GM18502 (cell line): Measurements from ENCODE around the gene ID3.

Source experiments
- ATAC-seq: cut with Tn5 transposase; IDR thresholded peaks from one replicate; pipeline ENCODE4 v1.9.1; 2021; ENCODE audit warnings: mild to moderate bottlenecking; ENCODE audit not compliant: unreplicated experiment, poor library complexity

The ID3 gene, protein sequence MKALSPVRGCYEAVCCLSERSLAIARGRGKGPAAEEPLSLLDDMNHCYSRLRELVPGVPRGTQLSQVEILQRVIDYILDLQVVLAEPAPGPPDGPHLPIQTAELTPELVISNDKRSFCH

DNA sequence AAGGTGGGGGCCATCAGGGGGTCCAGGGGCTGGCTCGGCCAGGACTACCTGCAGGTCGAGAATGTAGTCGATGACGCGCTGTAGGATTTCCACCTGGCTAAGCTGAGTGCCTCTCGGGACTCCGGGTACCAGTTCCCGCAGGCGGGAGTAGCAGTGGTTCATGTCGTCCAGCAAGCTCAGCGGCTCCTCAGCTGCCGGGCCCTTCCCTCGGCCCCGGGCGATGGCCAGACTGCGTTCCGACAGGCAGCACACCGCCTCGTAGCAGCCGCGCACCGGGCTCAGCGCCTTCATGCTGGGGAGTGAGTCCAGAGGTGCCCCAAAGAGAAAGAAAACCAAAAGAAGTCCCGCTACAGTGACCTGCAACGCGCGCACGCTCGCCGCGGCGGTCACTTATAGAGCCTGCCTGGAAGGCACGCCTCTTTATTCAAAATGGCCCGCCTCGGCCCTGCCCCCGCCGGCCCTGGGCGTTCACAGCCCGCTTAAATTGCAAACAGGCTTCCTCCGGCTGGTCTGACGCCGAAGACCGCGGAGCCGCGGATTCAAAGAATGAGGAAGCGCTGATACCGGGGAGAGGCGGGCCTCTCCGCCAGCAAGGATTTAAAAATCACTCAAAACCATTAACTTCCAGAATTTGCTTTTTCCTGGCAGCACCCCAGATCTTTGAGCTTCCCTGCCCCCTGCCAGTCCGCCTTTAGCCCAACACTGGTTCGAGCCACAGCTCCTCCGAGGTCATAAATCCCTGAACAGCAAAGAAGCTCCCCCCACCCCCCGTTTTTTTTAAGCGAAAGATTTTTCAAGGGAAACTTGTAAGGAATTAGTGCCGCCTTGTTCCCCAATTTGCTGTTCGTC is at the start of gene ID3:
ID3 (minus strand) TSS at position 366 of the 849 bp plus-strand sequence; CDS start at position 291, 75 bp downstream.
- peak; percentile 62 for ATAC-seq

GRCh38 chr1:23607944-23608343 is 48.6 kb upstream of the ID3 start:
- no peak for ATAC-seq

DNA sequence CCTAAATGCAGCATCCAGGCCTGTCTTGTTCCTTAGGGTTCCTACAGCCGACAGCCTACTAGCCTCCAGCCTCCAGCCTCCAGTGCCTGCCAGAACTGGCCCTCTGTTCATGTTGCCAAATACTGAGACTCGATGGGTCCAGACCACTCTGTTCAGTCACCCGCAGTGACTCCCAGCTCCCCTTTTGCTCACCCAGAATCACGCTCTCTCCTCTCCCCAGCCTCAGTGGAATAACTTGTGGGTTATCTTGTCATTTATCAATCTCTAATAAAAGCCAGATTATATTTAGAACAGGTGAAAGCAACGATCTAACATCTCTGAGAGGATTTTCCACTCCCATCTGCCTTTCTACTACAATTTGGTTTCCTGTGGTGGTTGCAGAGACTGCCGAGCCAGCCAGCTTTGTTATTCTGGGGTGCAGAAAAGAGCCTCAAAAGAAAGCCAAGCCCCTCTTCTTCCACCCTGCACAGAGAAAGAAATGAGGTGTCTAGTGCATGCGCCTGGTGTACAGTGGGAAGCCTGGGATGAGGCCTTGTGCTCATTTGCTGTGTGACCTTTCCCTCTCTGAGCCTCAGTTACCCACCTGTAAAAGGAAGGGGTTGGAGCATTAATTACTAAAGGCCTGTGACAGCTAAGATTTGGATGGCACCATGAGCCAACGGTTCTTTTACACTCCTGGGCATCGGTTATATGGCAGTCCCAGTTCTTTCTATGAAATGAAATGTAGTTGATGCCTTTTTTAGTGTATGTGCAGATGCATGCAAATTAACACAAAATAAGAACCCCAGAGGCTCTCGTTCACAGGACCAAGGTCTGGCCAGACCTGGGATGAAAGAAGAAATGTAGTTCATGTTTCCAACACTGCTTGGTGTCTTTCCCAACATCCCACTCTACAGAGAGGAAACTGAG is 42.9 kb upstream of the ID3 start:
- no peak for ATAC-seq

- no peak for ATAC-seq
Observed at GRCh38 chr1:23601135-23601967, 42.0 kb upstream of the ID3 start.

GRCh38 chr1:23600283-23600682 is 41.0 kb upstream of the ID3 start:
- no peak for ATAC-seq

DNA sequence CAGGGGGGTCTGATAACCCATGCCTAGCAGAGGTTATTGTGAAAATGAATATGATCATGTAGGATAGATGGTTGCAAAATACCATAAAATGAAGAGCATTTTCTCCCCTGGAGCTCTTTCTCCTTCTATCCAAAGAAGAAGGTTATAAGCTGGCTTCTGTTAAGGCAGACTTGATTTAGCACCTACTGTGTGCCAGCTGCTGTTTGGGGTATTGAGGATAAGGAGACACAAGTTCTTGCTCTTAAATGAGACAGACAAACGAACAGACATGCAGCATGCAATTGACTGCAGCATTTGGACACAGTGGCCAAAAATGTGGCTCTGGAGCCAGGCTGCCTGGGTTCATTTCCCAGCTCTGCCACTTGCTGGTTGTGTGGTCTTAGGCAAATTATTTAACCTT is 39.8 kb upstream of the ID3 start:
- no peak for ATAC-seq

GRCh38 chr1:23598424-23598823 is 39.1 kb upstream of the ID3 start:
- ATAC-seq: no peak

DNA sequence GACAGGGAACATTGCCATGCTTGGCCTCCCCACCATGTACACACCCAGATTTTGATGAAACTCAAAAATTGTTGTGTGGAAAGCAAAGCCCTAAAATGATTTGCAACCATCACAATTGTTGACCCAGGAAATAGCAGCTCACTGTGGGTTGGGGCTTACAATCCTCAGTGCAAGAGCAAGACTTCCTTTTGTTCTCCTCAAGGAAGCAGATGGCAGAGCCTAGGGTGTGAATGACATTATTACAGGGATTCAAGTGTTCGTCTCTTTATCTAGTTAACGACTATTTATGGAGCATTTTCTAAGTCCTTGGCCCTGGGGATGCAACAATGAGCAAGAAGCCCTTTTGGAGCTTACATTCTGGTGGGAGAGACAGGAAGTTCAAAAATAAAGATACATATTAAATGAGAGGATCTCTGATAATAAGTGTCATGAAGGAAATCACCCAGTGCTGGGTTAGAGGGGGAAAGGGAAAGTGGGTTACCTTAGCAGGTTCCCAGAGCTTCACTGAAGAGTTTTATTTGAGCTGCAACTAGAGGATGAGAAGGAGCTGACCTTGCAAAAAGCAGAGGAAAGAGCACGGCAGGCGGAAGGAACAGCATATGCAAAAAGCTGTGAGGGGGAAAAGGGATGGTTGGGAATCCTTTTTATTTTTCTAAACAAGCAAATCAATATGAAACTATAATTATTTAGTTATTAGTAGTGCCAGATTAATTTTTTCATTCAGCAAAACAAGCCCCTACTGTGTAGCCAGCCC is 38.5 kb upstream of the ID3 start:
- ATAC-seq: no peak

- ATAC-seq: no peak
Observed at GRCh38 chr1:23596382-23597358, 37.4 kb upstream of the ID3 start.

DNA sequence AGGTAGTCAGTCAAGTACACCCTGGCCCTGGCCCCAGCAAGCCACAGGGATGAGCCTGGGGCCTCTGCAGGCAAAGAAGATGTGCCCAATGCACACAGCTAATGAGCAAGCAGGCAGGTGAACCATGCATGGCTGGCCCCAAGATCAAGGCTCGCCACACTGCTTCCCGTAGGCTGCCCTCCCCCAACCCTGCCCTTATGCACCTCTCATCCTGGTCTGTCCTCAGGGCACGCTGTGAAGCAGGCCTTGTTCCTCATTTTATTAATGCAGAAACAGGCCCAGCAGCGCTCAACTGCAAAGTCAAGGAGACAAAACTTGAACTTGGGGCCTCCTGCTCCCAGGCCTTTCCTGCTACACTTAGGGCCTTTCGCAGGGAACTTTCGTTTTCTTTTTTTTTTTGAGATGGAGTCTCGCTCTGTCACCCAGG is 35.6 kb upstream of the ID3 start:
- ATAC-seq: no peak

DNA sequence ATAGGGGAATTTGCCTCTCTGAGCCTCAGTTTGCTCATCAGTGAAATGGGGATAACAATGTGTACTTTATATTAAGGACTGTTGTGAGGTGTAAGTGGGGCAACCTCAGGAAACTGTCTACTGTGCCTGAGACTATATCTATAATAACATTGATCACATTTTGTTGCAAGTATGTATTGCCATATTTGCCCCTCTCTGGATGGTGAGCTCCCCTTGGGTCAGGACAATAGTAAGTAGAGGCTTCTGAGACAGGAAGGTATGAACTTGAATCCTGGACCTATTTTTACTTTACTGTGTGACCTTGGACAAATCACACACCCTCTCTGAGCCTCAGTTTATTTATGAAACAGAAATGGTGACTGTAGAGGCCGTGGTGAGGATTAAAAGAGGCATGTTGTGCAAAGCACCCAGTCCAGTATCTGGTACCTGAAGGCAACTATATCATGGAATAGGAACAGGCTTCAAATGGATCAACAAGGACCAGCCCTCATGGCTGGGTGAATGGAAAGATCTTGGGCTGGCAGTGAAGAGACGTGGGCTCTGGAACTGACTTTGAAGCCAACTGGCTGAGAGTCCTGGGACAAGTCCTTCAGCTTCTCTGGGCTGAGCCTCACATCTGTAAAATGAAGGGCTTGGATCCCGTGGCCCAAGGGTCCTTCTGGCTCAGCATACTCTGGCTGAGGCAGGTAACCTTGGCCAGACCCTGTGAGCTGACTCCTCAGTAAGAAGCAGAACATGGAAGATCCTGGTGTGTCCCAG is 35.0 kb upstream of the ID3 start:
- ATAC-seq: no peak

GRCh38 chr1:23593556-23594148 is 34.4 kb upstream of the ID3 start:
- no peak for ATAC-seq

DNA sequence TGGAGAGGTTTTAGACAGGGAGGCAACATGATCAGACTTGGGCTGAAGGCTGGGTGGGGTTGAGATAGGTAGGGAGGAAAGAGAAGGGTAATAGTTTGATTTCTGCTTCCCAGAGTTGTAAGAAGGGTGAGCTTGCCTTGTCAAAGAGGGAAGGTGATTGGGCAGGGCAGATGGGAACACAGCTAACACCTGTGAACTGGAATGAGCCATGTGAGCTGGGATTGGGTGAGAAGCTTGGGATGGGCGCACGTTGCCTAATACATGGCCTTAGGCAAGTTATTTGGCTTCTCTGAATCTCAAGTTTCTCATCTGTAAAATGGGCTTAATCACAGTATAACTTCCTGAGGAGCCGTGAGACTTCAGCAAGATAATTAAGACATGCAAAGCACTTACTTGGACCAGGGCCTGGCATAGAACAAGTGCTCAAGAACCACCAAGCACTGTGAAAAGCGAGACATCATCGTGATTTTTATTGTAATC is 33.8 kb upstream of the ID3 start:
- ATAC-seq: no peak

DNA sequence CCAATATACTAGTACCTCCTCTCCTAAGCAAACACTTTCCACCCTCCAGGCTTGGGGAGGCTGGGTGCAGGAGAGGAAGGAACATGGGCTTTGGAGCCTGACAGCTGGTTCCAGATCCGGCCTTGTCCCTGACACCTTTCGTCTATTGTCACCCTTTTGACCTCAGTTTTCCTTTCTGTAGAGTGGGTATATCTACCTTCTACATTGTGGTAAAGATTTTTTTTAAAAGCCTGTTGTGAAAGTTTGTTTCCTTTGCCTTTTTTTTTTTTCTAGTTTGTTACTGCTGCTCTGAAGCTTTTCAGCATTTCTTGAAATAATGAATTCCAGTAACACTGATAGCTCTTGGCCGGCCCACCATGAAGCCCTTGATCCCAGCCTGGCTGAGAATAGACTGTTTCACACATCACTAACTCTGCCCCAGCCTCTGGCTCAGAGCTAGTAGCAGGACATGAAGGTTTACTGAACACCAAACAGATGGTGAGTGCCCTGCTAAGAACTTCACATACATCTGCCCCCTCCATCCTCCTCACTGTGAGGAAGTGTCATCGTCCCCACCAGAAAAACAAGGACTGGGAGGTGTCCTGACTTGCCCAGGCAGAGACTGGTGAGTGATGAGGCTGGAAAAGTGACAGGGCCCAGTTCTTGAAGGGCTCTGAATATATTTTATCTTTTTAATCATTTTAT is 33.0 kb upstream of the ID3 start:
- no peak for ATAC-seq

DNA sequence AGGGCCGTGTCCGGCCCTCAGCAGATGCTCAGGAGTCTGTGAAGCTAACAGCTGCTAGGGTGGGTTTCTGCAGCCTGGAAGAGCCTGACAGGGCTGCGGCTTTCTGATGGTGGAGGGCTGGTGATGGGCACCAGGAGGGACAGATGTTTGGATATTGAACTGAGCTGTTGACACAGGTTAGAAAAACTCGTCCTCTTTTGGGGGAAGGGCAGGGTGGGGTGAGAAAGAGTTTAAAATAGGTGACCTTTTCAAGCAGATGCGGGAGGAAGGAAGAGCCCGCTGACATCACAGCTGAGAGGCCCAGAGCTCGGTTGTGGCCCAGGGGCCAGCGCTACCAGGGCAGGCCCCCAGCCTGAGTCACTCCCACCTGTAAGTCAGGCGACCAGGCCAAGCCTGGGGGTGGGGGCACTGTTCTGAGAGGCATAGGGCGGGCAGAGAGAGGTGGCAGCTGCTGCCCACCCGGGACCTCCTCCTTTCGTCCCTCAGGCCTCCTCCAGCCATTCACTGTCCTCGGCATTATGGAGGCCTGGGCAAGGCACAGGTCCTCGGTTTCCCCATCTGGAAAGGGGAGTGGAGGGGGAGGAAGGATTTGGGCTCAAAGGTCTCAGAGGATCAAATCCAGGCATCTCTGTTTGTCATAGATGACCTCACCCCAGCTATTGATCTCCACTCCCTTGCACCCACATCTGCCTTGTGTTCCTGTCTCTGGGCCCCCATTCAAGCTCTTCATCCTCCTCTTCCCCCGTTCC is 32.3 kb upstream of the ID3 start:
- no peak for ATAC-seq
